SK-N-MC (cell line): Measurements from ENCODE around the gene RHOH.

Source experiments
- EZH2 ChIP-seq: fragments of 200-600 bp; sonication (generic); IDR thresholded peaks from one replicate; pipeline ENCODE4 v1.6.1; 2017; ENCODE audit warnings: antibody characterized with exemption
- FOXP2 ChIP-seq: optimal IDR thresholded peaks from 2 replicates; pipeline ENCODE3; 2011; ENCODE audit warnings: mild to moderate bottlenecking, moderate library complexity; ENCODE audit not compliant: insufficient read depth; ENCODE audit errors: extremely low read length, control extremely low read depth
- POLR2AphosphoS5 ChIP-seq: IDR thresholded peaks from 2 replicates; pipeline ENCODE4 v1.6.1; 2012; ENCODE audit warnings: mild to moderate bottlenecking, low read depth, low read length, borderline replicate concordance

DNA sequence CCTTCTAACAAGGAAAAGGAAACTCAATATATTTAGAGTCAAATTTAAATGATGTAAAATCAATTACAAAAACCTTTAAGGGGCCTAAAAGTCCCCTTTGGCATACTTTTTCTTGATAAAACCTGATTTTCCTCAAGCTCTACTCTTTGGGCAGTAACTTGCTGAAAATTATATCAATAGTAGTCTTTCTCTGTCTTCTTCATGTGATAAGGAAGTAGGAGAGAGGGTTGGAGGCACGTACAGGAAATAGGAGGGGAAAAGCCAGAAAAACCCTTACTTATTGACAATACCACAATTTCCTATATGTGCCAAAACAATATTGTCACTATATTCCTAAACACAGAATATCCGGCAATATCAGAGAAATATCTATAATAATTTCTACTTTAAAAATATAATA, 9.6 kb downstream of the RHOH start:
- no peak for TF ChIP-seq EZH2
- no peak for TF ChIP-seq POLR2AphosphoS5
- no peak for TF ChIP-seq FOXP2
